Astrocyte (in vitro differentiated cells and primary cell): ENCODE data around the gene EXOC3.

Experiments used
- EZH2 ChIP-seq: IDR thresholded peaks from 2 replicates; pipeline ENCODE4 v1.6.1; 2012; ENCODE audit warnings: mild to moderate bottlenecking, low read length, inconsistent platforms; ENCODE audit not compliant: insufficient read depth
- TF ChIP-seq, protein P1 (sequence below): IDR thresholded peaks from 2 replicates; pipeline ENCODE4 v1.5.1; 2011; ENCODE audit warnings: low read depth, mild to moderate bottlenecking, inconsistent platforms, low read length, moderate library complexity; ENCODE audit not compliant: insufficient read depth

DNA sequence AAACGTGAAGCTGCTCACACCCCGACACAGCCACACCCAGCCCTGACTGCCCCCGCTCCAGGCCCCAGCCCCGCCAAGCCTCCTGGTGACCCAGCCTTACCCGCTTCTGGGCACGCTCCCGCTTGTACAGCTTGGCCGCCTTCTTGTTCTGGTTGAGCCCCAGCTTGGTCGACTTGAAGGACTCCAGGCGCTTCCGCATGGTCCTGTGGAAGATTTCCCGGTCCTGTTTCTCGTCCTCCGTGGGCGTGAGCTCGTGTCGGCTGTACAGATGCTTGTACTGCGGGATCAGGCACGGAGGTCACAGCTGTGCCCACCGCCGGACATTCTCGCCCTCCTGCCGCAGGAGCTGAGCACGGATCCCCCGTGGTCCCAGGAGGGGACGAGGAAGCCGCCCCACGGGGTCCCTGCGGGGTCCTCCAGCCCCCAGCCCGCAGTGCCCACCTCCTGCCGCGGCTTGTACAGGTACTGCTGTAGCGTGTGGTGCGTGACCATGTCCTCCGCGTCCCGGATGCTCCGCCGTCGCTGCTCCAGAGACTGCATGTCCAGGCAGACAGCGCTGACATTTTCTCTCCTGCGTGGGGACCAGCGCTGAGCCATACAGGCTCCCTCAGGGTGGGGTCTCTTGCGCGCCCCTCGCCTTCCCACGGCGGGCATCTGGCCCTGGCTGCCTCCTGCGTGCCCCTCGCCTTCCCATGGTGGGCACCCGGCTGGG lies 33.3 kb downstream of the EXOC3 start:
- TF ChIP-seq, protein P1, sequence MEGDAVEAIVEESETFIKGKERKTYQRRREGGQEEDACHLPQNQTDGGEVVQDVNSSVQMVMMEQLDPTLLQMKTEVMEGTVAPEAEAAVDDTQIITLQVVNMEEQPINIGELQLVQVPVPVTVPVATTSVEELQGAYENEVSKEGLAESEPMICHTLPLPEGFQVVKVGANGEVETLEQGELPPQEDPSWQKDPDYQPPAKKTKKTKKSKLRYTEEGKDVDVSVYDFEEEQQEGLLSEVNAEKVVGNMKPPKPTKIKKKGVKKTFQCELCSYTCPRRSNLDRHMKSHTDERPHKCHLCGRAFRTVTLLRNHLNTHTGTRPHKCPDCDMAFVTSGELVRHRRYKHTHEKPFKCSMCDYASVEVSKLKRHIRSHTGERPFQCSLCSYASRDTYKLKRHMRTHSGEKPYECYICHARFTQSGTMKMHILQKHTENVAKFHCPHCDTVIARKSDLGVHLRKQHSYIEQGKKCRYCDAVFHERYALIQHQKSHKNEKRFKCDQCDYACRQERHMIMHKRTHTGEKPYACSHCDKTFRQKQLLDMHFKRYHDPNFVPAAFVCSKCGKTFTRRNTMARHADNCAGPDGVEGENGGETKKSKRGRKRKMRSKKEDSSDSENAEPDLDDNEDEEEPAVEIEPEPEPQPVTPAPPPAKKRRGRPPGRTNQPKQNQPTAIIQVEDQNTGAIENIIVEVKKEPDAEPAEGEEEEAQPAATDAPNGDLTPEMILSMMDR = no peak
- TF ChIP-seq EZH2 = no peak
